Subcutaneous adipose tissue (tissue), 4 donors: Measurements from ENCODE around the gene SLC9C1. TPM values are rescaled to one million over a fixed set of nuclear protein-coding genes. Genes with fewer than 3 reads are reported as not detected.

Experiments
- total RNA-seq, 4 donors: library from RNA; depleted of rRNA; stranded (reverse); fragments of >200 nt; gene quantifications; one replicate each; pipeline ENCODE4 v1.1.0, GENCODE V29; 2016
- TF ChIP-seq, protein P1 (sequence below): fragments of 450-650 bp; IDR thresholded peaks from one replicate; pipeline ENCODE4 v1.5.1; 2016; ENCODE audit warnings: low read depth, mild to moderate bottlenecking, control low read depth, antibody characterized with exemption, moderate library complexity

SLC9C1 gene
- total RNA-seq, 4 donors from 2014 or later: 0.17 to 0.75 TPM; not detected in 2

DNA sequence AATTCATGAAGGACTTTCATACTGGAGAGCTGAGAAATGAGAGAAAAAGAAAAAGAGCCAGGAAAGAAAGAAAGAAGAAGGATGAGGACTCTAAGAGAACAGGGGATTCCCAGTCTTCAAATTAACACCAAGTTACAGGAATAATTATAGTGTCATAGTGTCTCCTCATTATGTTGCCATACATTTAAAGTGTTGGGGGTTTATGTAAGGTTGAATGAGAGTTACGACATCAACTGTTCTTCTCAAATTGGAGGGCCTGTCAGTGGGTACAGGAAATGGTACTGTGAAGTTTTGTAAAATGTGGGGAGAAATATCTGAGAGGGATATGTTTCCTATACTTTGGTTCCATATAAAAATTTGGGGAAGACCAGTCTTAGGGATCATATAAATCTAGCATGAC is 26.7 kb upstream of the SLC9C1 start:
- TF ChIP-seq, protein P1, sequence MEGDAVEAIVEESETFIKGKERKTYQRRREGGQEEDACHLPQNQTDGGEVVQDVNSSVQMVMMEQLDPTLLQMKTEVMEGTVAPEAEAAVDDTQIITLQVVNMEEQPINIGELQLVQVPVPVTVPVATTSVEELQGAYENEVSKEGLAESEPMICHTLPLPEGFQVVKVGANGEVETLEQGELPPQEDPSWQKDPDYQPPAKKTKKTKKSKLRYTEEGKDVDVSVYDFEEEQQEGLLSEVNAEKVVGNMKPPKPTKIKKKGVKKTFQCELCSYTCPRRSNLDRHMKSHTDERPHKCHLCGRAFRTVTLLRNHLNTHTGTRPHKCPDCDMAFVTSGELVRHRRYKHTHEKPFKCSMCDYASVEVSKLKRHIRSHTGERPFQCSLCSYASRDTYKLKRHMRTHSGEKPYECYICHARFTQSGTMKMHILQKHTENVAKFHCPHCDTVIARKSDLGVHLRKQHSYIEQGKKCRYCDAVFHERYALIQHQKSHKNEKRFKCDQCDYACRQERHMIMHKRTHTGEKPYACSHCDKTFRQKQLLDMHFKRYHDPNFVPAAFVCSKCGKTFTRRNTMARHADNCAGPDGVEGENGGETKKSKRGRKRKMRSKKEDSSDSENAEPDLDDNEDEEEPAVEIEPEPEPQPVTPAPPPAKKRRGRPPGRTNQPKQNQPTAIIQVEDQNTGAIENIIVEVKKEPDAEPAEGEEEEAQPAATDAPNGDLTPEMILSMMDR: no peak

DNA sequence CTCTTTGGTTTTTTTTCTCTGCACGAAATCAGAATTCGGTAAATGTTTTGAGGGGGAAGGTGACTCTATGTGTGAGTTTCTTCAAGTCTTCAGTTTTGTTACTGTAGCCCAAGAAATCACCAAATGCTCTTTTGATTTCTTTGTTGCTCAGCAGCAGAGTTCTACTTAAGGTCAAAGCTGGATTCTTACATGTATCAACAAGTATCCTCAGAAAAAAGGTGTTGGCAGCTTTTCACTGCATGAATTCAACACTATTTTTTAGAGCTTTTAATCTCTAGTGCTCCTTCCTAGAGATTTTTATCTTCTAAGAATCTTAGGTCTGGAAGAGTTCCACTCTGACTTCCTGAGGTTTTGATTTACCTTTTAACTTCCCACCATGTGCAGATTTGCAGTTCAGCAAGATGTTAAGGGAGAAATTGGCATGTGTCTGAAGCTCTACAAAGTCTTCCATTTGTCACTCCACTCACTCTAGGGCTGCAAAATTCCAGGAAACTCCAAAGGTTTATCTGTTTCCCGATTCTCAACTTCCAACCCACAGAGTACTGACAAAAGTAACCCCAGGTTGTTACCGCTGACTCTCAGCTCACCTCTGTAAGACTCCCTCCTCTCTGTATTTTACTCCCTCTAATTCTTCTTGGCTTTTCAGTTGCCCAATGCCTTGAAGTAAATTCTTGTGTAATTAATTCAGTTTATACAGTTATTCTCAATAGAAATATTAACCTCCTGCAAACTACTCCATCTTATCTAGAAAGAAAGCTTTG is 25.7 kb upstream of the SLC9C1 start:
- TF ChIP-seq, protein P1: no peak

DNA sequence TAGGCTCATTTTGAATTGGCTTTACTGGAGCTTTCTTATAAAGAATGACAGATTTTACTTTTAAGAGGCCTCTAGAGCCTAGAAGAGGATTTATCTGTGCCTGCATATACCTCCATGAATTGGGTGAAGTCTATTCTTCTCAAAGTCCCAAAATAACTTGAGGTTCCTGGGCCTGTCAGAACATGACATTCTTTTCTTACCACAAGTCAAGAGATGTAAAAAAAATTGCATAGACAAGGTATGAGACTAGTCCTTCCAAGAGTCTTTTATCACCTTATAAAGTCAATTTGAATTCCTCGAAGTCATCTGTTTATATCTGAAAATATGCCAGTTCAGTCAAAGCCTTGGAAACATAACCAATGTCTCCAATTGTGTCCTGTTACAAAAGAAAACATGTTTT is 21.8 kb upstream of the SLC9C1 start:
- TF ChIP-seq, protein P1: no peak

DNA sequence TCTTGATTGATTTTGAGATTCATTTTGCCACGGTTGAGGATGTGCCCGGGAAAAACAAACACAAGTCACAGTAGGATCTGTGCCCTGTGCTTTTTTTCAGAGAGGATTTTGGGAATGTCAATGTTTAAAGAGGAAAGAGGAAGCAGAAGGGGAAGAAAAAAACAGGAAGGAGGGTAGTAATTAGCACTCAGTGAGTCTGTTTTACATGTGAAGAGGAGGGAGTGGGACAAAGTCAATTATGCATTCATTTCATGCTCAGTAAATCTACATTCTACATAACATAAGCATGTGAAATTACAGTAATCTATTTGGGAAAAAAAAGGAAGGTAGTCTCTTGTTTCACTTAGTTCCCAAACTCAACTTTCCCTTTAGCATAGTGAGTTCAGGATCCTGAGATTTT is 20.6 kb upstream of the SLC9C1 start:
- TF ChIP-seq, protein P1: no peak

DNA sequence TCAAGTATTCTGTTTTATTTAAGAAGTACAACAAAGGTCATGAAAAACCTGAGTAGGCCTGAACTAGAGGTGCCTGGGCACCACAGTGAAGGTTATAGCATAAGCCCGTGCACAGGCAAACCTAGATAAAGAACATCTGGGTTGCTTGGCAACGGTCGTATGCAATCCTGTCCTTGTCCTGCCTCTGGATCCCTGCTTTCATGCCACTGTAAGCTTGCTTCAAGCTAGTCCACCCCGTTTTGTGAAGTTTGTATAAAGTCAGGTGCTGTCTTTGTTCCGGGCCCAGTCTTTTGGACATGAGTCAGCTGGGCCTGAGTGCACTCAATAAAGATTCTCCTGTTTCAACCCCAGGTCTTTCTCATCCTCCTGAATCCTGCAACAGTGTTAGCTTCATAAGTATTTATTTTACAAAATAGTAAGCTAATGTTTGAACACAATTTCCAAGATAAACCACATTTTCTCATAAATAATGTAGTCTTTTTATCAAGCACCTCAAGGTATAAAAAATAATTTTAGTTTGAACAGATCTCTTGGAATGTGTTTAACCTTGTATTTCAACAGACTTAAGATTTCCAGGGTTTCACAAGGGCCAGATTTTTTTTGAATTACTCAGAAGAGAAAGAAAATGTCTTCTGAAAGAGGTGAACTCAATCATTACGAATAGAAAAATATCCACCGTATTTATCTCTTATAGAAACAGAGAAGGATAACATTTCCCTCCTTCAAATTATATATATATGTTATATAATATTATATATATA is 14.3 kb upstream of the SLC9C1 start:
- TF ChIP-seq, protein P1: no peak

DNA sequence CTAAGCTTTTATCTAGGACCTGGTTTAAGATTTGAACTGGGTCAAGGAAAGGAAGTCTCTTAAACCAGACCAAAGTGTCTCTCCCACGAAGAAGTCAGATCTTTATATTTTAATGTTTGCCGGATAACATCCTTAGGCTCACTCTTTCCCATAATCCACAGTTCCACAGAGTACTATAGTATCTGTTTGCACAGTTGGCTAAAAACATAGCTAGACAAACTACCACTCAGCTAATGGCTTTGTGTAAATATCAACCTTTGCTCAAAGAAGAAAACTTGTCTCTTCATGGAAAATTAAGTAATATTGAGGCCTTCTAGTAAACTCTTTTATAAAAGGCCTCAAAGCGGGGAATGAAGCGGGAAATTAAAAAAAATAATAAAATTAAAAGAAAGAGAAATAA is 13.5 kb upstream of the SLC9C1 start:
- TF ChIP-seq, protein P1: no peak

- TF ChIP-seq, protein P1: no peak
Observed at GRCh38 chr3:112306825-112307224, 12.8 kb upstream of the SLC9C1 start.
